NCI-H146 (cell line): ENCODE results near the gene UIMC1.

Experiments
- DNase-seq: peaks from one replicate; lab custom pipeline; 2025; lab: John Stamatoyannopoulos, UW

The UIMC1 gene

GRCh38 chr5:176902102-176902814 is 104.3 kb downstream of the UIMC1 start:
- DNase-seq = no peak

GRCh38 chr5:176901260-176902101 is 105.1 kb downstream of the UIMC1 start:
- DNase-seq = no peak

- no peak for DNase-seq
Observed at GRCh38 chr5:176900780-176901204, 105.8 kb downstream of the UIMC1 start.

- DNase-seq = no peak
Observed at GRCh38 chr5:176899946-176900779, 106.4 kb downstream of the UIMC1 start.

- DNase-seq = no peak
Observed at GRCh38 chr5:176899296-176899891, 107.2 kb downstream of the UIMC1 start, which contains the start of gene HK3. TSS of gene HK3 (minus strand) at chr5:176899346. CDS start at chr5:176896159, 3,187 bp downstream.

- DNase-seq = no peak
Observed at GRCh38 chr5:176897263-176897662, 109.3 kb downstream of the UIMC1 start.

- no peak for DNase-seq
Observed at GRCh38 chr5:176895831-176896230, 110.7 kb downstream of the UIMC1 start.

- no peak for DNase-seq
Observed at GRCh38 chr5:176894298-176894697, 112.3 kb downstream of the UIMC1 start.

- no peak for DNase-seq
Observed at GRCh38 chr5:176892663-176893062, 113.9 kb downstream of the UIMC1 start.

GRCh38 chr5:176891331-176891958 is 115.1 kb downstream of the UIMC1 start:
- DNase-seq = no peak

GRCh38 chr5:176890455-176891330 is 115.9 kb downstream of the UIMC1 start:
- DNase-seq = no peak

GRCh38 chr5:176889321-176890280 is 117.0 kb downstream of the UIMC1 start:
- no peak for DNase-seq

- no peak for DNase-seq
Observed at GRCh38 chr5:176888865-176889165, 117.8 kb downstream of the UIMC1 start.

- no peak for DNase-seq
Observed at GRCh38 chr5:176888016-176888864, 118.3 kb downstream of the UIMC1 start.

GRCh38 chr5:176887252-176887849 is 119.2 kb downstream of the UIMC1 start:
- DNase-seq = no peak

GRCh38 chr5:176886336-176887251 is 120.0 kb downstream of the UIMC1 start:
- no peak for DNase-seq

GRCh38 chr5:176884571-176884890 is 122.0 kb downstream of the UIMC1 start:
- DNase-seq = no peak
